ENCODE measurements around the gene REXO5. TPM values are rescaled to one million over a fixed set of nuclear protein-coding genes. Genes with fewer than 3 reads are reported as not detected.

Gene REXO5
- total and polyA plus RNA-seq, 2 of the 13 experiments (the other 11 are each of a cell fraction or from before 2014, with no cell fraction given) = 5.9 to 13.1 TPM

DNA sequence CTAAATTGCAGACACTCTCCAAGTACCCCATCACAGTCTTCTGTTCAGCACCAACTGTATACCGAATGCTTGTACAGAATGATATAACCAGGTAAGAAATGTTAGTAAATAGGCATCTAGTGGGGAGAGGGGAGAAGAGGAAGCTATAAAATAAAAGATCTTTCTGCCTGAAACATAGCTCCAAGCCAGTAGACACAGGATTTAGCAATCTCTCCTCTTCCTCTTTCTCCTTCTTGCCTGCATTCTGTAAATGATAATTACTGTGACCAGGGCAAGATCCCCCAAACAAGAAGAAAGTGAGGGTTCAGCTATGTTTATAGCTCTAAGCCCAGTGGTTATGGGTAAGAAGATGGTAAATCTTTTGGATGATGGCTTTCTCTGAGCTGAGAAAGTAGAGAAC, 24.6 kb upstream of the REXO5 start:
- no peaks in the 10 kb centered on the region for H3K9me3 ChIP-seq (ENCODE audit: low read length)
- H3K9ac ChIP-seq (ENCODE audit: insufficient read depth, low read depth, low read length) = no peak overlapping the region
- CTCF ChIA-PET (ENCODE audit: low intra/inter-chr PET ratio, low total read pairs) = no interaction called here
- H3K27ac ChIP-seq (ENCODE audit: extremely low read length, insufficient read depth, low read length) = no peak overlapping the region
- peaks cover 10 to 30% of the 10 kb centered on the region in 2 experiments; a peak in 4 of 5 replicates for H3K36me3 ChIP-seq (replicated peaks in 1 of 2; ENCODE audit: control insufficient read depth in 1 of 2, insufficient read depth in 2 of 2, low read length in 2 of 2)
- H3K4me1 ChIP-seq (ENCODE audit: insufficient read depth, low read length) = no peaks in the 10 kb centered on the region
- POLR2A ChIA-PET = no interaction called here
- DNase-seq (ENCODE audit: low spot score) = no peak
- in situ Hi-C loops (cut with HindIII; ENCODE audit: extremely low pct_ligation_motif_present, low pct_unique_long_range_greater_than_20kb) (no loop called here), intact Hi-C loops (cut with micrococcal nuclease; ENCODE audit: unreplicated experiment) (no loop called here)
- TF ChIP-seq ZSCAN30 (CRISPR knock-in tag; IDR thresholded peaks at IDR 0.05) (no peak), FOSL1 (CRISPR knock-in tag; IDR thresholded peaks at IDR 0.05; ENCODE audit: borderline replicate concordance) (no peak), POLR2A (IDR thresholded peaks at IDR 0.05; ENCODE audit: insufficient read depth in 1 of 2, low read depth in 2 of 2, low read length in 2 of 2) (no peak), KLF13 (CRISPR knock-in tag; IDR thresholded peaks at IDR 0.05) (no peak), ZNF878 (CRISPR knock-in tag; IDR thresholded peaks at IDR 0.05) (no peak), NCOA2 (CRISPR knock-in tag; IDR thresholded peaks at IDR 0.05) (no peak), ZNF530 (CRISPR knock-in tag; IDR thresholded peaks at IDR 0.05; ENCODE audit: low read depth) (no peak)
- TF ChIP-seq, protein P1, sequence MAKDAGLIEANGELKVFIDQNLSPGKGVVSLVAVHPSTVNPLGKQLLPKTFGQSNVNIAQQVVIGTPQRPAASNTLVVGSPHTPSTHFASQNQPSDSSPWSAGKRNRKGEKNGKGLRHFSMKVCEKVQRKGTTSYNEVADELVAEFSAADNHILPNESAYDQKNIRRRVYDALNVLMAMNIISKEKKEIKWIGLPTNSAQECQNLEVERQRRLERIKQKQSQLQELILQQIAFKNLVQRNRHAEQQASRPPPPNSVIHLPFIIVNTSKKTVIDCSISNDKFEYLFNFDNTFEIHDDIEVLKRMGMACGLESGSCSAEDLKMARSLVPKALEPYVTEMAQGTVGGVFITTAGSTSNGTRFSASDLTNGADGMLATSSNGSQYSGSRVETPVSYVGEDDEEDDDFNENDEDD (CRISPR knock-in tag; IDR thresholded peaks at IDR 0.05; ENCODE audit: borderline replicate concordance) = no peak
- TF ChIP-seq, protein P2, sequence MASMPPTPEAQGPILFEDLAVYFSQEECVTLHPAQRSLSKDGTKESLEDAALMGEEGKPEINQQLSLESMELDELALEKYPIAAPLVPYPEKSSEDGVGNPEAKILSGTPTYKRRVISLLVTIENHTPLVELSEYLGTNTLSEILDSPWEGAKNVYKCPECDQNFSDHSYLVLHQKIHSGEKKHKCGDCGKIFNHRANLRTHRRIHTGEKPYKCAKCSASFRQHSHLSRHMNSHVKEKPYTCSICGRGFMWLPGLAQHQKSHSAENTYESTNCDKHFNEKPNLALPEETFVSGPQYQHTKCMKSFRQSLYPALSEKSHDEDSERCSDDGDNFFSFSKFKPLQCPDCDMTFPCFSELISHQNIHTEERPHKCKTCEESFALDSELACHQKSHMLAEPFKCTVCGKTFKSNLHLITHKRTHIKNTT (CRISPR knock-in tag; IDR thresholded peaks at IDR 0.05) = no peak
- no peak for FAIRE-seq
- H3K4me2 ChIP-seq (ENCODE audit: low read depth, low read length) = no peak overlapping the region
- H3K27me3 ChIP-seq (ENCODE audit: control insufficient read depth in 1 of 2, insufficient read depth in 2 of 2, low read length in 2 of 2) = no peaks in the 10 kb centered on the region
- ATAC-seq = no peak
- H3K4me3 ChIP-seq (replicated peaks in 1 of 3; ENCODE audit: insufficient read depth in 1 of 3, low read depth in 2 of 3, low read length in 3 of 3) = no peak overlapping the region
- WGBS (ENCODE audit: low lambda C conversion rate) = 57% methylated on average over 1 of the region's 1 CpG
- no peaks in the 10 kb centered on the region for H4K20me1 ChIP-seq (ENCODE audit: insufficient read depth, low read length)
- H3K79me2 ChIP-seq (ENCODE audit: insufficient read depth, low read length) = no peaks in the 10 kb centered on the region
- no peak overlapping the region for H2AFZ ChIP-seq (ENCODE audit: low read length)
- BruUV-seq (replicated peaks) = no TSS peak

All from HepG2 (cell line).